ENCODE measurements around the gene VASN. TPM values are rescaled to one million over a fixed set of nuclear protein-coding genes. Genes with fewer than 3 reads are reported as not detected.

VASN gene
- total RNA-seq, 4 donors from 2014 or later = 31.0 to 58.1 (median 32.9) TPM

- peak overlapping the region in 1 of 4 donors; percentile 96 for H3K27ac ChIP-seq
- DNase-seq (ENCODE audit: low spot score in 2 of 2) = no peak
Measured at GRCh38 chr16:4426722-4427372, 55.2 kb downstream of the VASN start.

GRCh38 chr16:4428500-4428899 lies 56.9 kb downstream of the VASN start:
- Histone ChIP-seq H3K36me3 (peaks cover 0 to 48% (median 4%) of the 10 kb centered on the region in 3 donors), H3K4me3 (no peak overlapping the region), H3K27ac (no peak overlapping the region), H3K4me1 (peaks cover 0 to 30% (median 14%) of the 10 kb centered on the region in 4 donors), H3K9me3 (no peaks in the 10 kb centered on the region), H3K27me3 (no peaks in the 10 kb centered on the region)
- WGBS, 2 donors = 95 to 97% methylated on average over 7 of the region's 7 CpGs
- TF ChIP-seq EP300 (IDR thresholded peaks at IDR 0.05) (no peak), POLR2A (IDR thresholded peaks at IDR 0.05) (no peak), CTCF (IDR thresholded peaks at IDR 0.05) (no peak)
- DNase-seq (ENCODE audit: low spot score in 2 of 2) = no peak

More at GRCh38 chr16:4426722-4427372, 55.2 kb downstream of the VASN start:
- Histone ChIP-seq H3K4me1 (peaks cover 0 to 30% (median 14%) of the 10 kb centered on the region in 4 donors), H3K4me3 (peak overlapping the region in 3 of 4 donors; percentile 83 to 94 (median 85)), H3K9me3 (no peaks in the 10 kb centered on the region), H3K36me3 (peaks cover 0 to 32% (median 4%) of the 10 kb centered on the region in 3 donors), H3K27me3 (no peaks in the 10 kb centered on the region)
- 86 to 88% methylated on average over 12 of the region's 12 CpGs for WGBS, 2 donors
- TF ChIP-seq EP300 (IDR thresholded peaks at IDR 0.05) (no peak), POLR2A (IDR thresholded peaks at IDR 0.05) (no peak)

- Histone ChIP-seq H3K4me1 (peaks cover 0 to 23% (median 6%) of the 10 kb centered on the region in 4 donors), H3K9me3 (no peaks in the 10 kb centered on the region), H3K27me3 (no peaks in the 10 kb centered on the region), H3K27ac (no peak overlapping the region), H3K4me3 (no peak overlapping the region), H3K36me3 (peaks cover 0 to 70% (median 4%) of the 10 kb centered on the region in 3 donors)
- WGBS, 2 donors = 89 to 90% methylated on average over 9 of the region's 9 CpGs
- no peak for TF ChIP-seq CTCF (IDR thresholded peaks at IDR 0.05)
- no peak for TF ChIP-seq EP300 (IDR thresholded peaks at IDR 0.05)
- TF ChIP-seq POLR2A (IDR thresholded peaks at IDR 0.05) = no peak
- DNase-seq (ENCODE audit: low spot score in 2 of 2) = no peak
Measured at GRCh38 chr16:4431023-4431422, 59.4 kb downstream of the VASN start.

Small RNAs within 50 kb of the gene (small RNA-seq; reads per million reads assigned to genes)
- not detected for gene AC012676.2

Other genes with a start within 250 kb of the VASN start
- gene SRL, start 129.8 kb upstream of the VASN start, total RNA-seq = 1 to 10 TPM in 3 of 4 donors, under 1 TPM in 1; 0.84 to 3.6 (median 1.5) TPM
- gene TFAP4, start 98.8 kb upstream of the VASN start, total RNA-seq = 10 to 100 TPM in 2 of 4 donors, 1 to 10 TPM in 2; 6.9 to 16.8 (median 11.7) TPM
- 10 to 100 TPM in 3 of 4 donors, 1 to 10 TPM in 1; 9.0 to 11.1 (median 10.8) TPM for gene GLIS2, start 55.8 kb upstream of the VASN start, total RNA-seq
- 10 to 100 TPM; 45.1 to 95.1 (median 60.7) TPM for gene PAM16, start 20.5 kb upstream of the VASN start, total RNA-seq
- 10 to 100 TPM; 27.8 to 77.4 (median 52.1) TPM for gene CORO7, start 44.7 kb downstream of the VASN start, total RNA-seq
- gene DNAJA3, start 54.0 kb downstream of the VASN start, total RNA-seq = 10 to 100 TPM; 37.6 to 53.0 (median 49.2) TPM
- 10 to 100 TPM; 55.5 to 61.8 (median 57.7) TPM for gene NMRAL1, start 102.8 kb downstream of the VASN start, total RNA-seq
- gene HMOX2, start 104.5 kb downstream of the VASN start, total RNA-seq = 10 to 100 TPM; 55.7 to 75.6 (median 63.1) TPM
- gene CDIP1, start 166.9 kb downstream of the VASN start, total RNA-seq = 10 to 100 TPM; 16.2 to 40.2 (median 24.0) TPM
- under 1 TPM in 2 of 4 donors, not detected in 2; 0.20 to 0.21 TPM for gene C16orf96, start 184.5 kb downstream of the VASN start, total RNA-seq
- 10 to 100 TPM in 2 of 4 donors, 1 to 10 TPM in 2; 6.5 to 22.8 (median 9.8) TPM for gene UBALD1, start 243.0 kb downstream of the VASN start, total RNA-seq